HTERT RPE-1 (cell line): ENCODE results near the gene ZBTB16.

Source experiments
- in situ Hi-C: fragments of 300-500 bp; cut with MboI; formaldehyde crosslinking; loops from 4 replicates; pipeline ENCODE4 v1.14.3; 2020; ENCODE audit warnings: low sequenced_read_pairs

ZBTB16 gene

GRCh38 chr11:114273071-114273470 lies 213.6 kb downstream of the ZBTB16 start:
- in situ Hi-C loops: no loop called here

DNA sequence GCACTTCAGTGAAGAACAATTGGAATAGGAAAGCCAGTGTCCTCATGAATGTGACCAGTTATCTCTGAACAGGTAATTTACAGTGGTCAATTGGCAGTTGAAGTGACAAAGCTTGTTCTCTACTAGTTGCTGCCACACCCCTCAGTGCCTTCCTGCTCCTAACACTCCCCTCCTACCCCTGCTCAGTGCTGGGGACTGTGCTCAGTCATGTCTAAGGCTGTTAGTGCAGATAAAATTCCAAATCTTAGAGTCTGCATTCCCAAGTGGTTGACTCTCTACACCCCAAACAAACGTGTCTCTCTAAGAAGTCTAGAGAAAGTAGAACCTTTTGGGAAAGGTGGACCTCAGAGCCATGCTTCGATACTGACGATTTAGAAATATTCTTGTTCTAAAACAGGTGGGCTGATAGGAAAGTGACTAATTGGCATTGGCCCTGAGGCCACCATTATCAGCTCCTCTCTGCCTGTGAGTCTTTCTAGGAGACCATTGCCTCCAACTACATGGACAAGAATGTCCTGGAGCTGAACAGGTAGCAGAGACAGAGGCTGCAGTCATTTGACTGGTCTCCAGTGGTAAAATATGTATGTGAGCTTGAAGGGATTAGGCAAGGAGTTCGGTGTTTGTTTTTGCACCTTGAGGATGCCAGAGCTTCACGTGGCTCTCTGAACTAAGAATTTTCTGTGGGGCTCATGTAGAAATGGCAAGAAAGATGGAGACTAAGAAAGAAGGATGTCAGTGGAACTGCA lies 214.6 kb downstream of the ZBTB16 start:
- in situ Hi-C loops: no loop called here

- in situ Hi-C loops: no loop called here
Observed at GRCh38 chr11:114274637-114275036, 215.1 kb downstream of the ZBTB16 start.

DNA sequence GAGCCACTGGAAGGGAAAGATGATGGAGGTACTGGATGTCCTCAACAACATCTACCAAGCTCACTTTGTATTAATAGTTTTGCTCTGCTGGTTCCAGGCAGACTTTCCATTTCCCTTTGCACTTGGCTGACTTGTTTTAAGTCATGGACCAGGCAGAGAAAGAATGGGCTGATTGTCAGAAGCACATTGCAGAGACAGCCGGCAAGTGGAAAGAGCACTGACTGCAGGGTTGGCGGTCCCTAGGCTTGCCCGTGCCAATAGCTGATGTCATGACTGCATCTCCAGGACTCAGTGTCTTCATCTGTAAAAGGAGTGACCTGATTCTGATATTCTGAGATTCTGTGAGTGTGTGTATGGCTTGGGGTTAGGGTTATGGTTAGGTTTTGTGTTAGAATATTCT lies 215.8 kb downstream of the ZBTB16 start:
- in situ Hi-C loops: no loop called here

DNA sequence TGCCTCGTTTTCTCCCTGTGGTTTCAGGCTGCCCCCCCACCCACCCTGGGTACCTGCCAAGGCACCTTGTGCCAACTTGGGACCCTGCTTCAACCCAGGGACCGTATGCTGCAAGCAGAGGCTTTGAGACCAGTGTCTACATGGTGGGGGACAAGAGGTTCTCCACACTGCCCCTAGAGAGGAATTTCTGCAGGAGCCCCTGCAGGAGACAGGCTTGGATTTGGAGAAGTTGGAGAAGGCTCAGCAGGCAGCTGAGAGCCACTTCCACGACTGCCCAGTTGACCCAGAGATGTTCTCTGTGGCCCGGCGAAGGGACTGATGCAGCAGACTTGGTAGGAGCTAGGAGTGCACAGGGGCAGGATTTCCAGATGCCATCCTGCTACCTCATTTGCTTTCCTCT lies 216.6 kb downstream of the ZBTB16 start:
- in situ Hi-C loops: no loop called here

- in situ Hi-C loops: no loop called here
Observed at GRCh38 chr11:114277637-114278341, 218.3 kb downstream of the ZBTB16 start.

- in situ Hi-C loops: no loop called here
Observed at GRCh38 chr11:114278342-114279065, 219.0 kb downstream of the ZBTB16 start.

DNA sequence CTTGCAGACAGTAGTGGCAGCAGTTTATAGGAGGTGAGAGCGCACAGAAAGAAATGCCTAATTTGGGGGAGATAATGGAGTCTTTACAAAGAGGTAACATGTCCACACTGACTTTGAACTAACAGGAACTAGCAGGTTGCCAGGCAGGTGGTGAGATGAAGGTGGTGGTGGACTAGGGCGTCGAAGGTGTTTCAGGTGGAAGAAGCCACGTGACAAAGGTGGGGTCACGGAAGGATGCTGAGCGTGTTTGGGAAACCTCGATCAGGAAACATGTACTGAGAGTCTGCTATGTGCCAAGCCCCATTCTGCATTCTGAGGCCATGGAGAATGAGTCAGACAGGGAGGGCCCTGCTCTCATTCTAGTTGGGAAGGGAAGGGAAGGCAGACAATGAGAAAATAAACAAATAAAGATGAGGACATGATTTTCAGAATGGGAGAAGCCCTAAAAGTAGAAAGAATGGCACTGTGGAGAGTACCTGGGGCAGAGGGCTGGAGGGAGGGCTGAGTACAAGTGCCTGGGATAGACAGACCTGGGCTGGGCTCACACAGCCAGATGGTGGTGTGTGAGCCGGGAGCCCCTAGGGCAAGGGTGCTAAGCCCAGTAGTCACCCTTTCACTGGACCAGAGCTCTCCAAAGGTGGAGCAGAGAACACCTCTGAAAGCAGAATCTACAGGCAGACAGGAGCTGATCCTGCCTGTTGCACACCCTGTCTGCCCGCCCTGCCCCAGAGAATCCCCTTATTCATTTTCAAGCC lies 220.5 kb downstream of the ZBTB16 start:
- in situ Hi-C loops: no loop called here

DNA sequence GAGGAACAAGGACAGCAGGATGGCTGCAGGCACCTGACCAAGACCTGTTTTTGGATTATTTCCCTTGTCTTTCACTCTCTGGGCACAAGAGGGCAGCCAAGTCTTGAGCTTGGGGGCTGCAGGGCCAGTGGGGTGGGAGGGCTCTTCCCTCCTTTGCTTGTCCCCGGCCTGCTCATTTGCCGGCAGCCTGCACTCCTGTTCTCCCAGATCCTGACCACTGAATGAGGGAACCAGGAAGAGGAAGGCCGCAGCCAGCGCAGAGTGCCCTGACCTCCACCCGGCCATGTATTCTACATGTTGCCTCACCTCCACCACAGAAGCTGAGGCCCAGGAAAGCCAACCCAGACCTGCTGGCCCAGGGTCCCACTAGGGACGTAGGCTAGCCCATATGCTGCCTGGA lies 221.2 kb downstream of the ZBTB16 start:
- in situ Hi-C loops: no loop called here

- in situ Hi-C loops: no loop called here
Observed at GRCh38 chr11:114281388-114281956, 222.0 kb downstream of the ZBTB16 start.

- in situ Hi-C loops: no loop called here
Observed at GRCh38 chr11:114282488-114282887, 223.0 kb downstream of the ZBTB16 start.

- in situ Hi-C loops: no loop called here
Observed at GRCh38 chr11:114283422-114283821, 223.9 kb downstream of the ZBTB16 start.

GRCh38 chr11:114284021-114284420 lies 224.5 kb downstream of the ZBTB16 start:
- in situ Hi-C loops: no loop called here

- in situ Hi-C loops: no loop called here
Observed at GRCh38 chr11:114284914-114285313, 225.4 kb downstream of the ZBTB16 start.

DNA sequence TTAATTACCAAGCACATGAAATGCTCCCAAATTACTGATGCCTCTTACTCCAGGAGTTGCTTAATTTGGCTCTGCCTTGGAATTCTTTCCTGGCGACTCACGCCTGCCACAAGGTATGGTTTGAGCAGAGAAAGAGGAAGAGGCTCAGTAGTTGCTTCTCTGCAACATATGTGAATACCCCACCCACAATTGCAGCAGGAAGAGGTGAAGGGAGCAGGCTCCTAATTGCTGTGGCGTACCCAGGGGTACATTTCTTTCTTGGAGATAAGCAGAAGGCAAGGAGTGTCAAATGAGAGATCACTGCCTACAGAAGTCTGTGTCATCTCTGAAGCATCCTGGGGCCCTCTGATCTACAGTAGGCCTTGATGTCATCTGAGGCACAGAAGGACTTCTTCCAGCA lies 226.1 kb downstream of the ZBTB16 start:
- in situ Hi-C loops: no loop called here

GRCh38 chr11:114286229-114286628 lies 226.7 kb downstream of the ZBTB16 start:
- in situ Hi-C loops: no loop called here

GRCh38 chr11:114287154-114287553 lies 227.6 kb downstream of the ZBTB16 start:
- in situ Hi-C loops: no loop called here

GRCh38 chr11:114288136-114288535 lies 228.6 kb downstream of the ZBTB16 start:
- in situ Hi-C loops: no loop called here

DNA sequence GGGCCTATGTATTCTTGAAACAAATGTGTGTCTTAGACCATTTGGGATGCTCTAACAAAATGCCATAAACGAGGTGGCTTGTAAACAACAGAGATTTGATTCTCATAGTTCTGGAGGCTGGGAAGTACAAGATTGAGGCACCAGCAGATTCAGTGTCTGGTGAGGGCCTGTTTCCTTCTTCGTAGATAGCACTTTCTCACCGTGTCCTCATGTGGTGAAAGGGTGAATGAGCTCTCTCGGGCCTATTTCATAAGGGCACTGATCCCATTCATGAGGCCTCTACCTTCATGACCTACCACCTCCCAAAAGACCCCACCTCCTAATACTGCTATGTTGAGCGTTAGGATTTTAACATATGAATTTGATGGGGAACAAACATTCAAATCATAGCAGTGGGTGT lies 230.3 kb downstream of the ZBTB16 start:
- in situ Hi-C loops: no loop called here

DNA sequence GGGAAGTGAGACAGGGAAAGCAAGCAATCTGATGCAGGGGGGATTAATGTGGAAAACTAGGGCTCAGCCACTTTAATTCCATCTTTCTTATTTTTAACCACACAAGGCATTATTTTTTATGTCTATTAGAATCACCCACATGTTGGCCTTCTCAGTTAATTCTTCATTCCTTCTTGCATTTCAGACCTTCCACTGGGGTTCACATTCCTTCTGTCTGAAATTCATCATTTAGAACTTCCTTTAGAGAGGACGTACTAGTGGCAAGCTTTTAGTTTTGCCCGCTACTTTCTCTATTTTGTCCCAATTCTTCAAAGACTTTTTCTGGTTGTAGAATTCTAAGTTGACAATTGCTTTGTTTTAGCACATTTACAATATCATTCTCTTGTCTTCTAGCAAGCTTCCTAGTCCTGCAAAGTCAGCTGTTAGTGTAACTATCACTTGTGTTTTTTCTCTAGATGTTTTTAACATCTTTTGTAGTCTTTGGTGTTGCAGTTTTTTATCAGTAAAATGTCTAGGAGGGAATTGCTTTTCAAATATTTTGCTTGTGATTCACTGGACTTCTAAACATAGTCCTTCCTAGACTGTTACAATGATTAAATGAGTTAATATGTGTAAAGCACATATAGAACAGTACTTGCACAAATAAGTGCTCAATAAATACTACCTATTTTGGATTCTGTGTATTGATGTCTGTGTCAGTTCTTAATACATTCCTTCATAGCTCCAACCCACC lies 231.2 kb downstream of the ZBTB16 start:
- in situ Hi-C loops: no loop called here
